Fibroblast of lung (primary cell): ENCODE results near the gene SELENOH. TPM values are rescaled to one million over a fixed set of nuclear protein-coding genes. Genes with fewer than 3 reads are reported as not detected.

Experiments used
- DNase-seq, 2 donors: peaks; one replicate each; pipeline versions ENCODE4 v3.0.0 to v3.0.0-alpha.2; 2010; ENCODE audit warnings: low read depth in 2 of 2
- H2AFZ ChIP-seq: 2 replicates; pipeline ENCODE4 v1.5.1; 2012; ENCODE audit warnings: low read length, control low read depth, inconsistent platforms
- H3K27ac ChIP-seq: 2 replicates; pipeline ENCODE4 v1.5.1; 2011; ENCODE audit warnings: low read length, control low read depth; ENCODE audit not compliant: insufficient read depth
- H3K27me3 ChIP-seq: 2 replicates; pipeline ENCODE4 v1.5.1; 2011; ENCODE audit warnings: mild to moderate bottlenecking, low read length; ENCODE audit not compliant: control insufficient read depth, insufficient read depth
- H3K36me3 ChIP-seq: 2 replicates; pipeline ENCODE4 v1.5.1; 2011; ENCODE audit warnings: low read length; ENCODE audit not compliant: control insufficient read depth, insufficient read depth
- H3K4me1 ChIP-seq: 2 replicates; pipeline ENCODE4 v1.5.1; 2011; ENCODE audit warnings: low read length; ENCODE audit not compliant: control insufficient read depth, insufficient read depth; ENCODE audit errors: extremely low read depth
- H3K4me2 ChIP-seq: 2 replicates; pipeline ENCODE4 v1.5.1; 2011; ENCODE audit warnings: low read length, control low read depth; ENCODE audit not compliant: insufficient read depth; ENCODE audit errors: extremely low read depth
- H3K4me3 ChIP-seq, 4 experiments: fragments of 200-600 bp in 1 of 4; sonication (generic) in 1 of 4; replicated peaks in 1 of 4; 2 replicates each; pipeline ENCODE4 v1.5.1; 2011 to 2016; ENCODE audit warnings: low read length in 4 of 4, low read depth in 3 of 4, mild to moderate bottlenecking in 3 of 4, control low read depth in 2 of 4, inconsistent platforms in 1 of 4, mixed read lengths in 1 of 4; ENCODE audit not compliant: insufficient read depth in 1 of 4; ENCODE audit errors: control extremely low read depth in 1 of 4
- H3K79me2 ChIP-seq: 2 replicates; pipeline ENCODE4 v1.5.1; 2012; ENCODE audit warnings: mild to moderate bottlenecking, low read length, inconsistent platforms; ENCODE audit not compliant: control insufficient read depth, insufficient read depth
- H3K9ac ChIP-seq: 2 replicates; pipeline ENCODE4 v1.5.1; 2011; ENCODE audit warnings: mild to moderate bottlenecking, low read length, control low read depth; ENCODE audit not compliant: insufficient read depth
- H3K9me3 ChIP-seq: 2 replicates; pipeline ENCODE4 v1.5.1; 2012; ENCODE audit warnings: low read depth, low read length; ENCODE audit not compliant: control insufficient read depth, insufficient read depth
- H4K20me1 ChIP-seq: 2 replicates; pipeline ENCODE4 v1.5.1; 2011; ENCODE audit warnings: low read length; ENCODE audit not compliant: control insufficient read depth, insufficient read depth; ENCODE audit errors: extremely low read depth
- CTCF ChIP-seq, 2 donors: IDR thresholded peaks in 1 of 2; conservative IDR thresholded peaks in 1 of 2; 1 replicate in 1 of 2; 2 replicates in 1 of 2; pipeline ENCODE4 v1.5.1; 2011 to 2012; ENCODE audit warnings: low read length in 2 of 2, control low read depth in 1 of 2, inconsistent platforms in 1 of 2, low read depth in 1 of 2, mild to moderate bottlenecking in 1 of 2
- EZH2 ChIP-seq: IDR thresholded peaks from 2 replicates; pipeline ENCODE4 v1.5.1; 2012; ENCODE audit warnings: low read length, control low read depth, mild to moderate bottlenecking; ENCODE audit errors: missing control alignments
- polyA plus RNA-seq, 2 donors: library from polyadenylated mRNA; depleted of rRNA in 1 of 2; stranded (reverse) in 1 of 2; unstranded in 1 of 2; fragments of >200 nt; gene quantifications; 2 replicates each; pipeline ENCODE4 v1.2.1, GENCODE V29; 2011 to 2012; ENCODE audit warnings: missing spikeins in 1 of 2
- total RNA-seq: library from RNA; depleted of rRNA; stranded (reverse); fragments of >200 nt; gene quantifications from 2 replicates; pipeline ENCODE4 v1.2.1, GENCODE V29; 2014

Gene SELENOH
- total and polyA plus RNA-seq, 2 donors (not counting 1 experiment from before 2014, with no cell fraction given): 73.3 to 99.1 TPM

GRCh38 chr11:57751176-57751575, 9.9 kb downstream of the SELENOH start:
- no peak for TF ChIP-seq EZH2
- TF ChIP-seq CTCF (conservative IDR thresholded peaks at IDR 0.05 in 1 of 2, IDR thresholded peaks at IDR 0.05 in 1 of 2; ENCODE audit: low read depth in 1 of 2, low read length in 2 of 2): no peak
- no peak overlapping the region for H2AFZ ChIP-seq
- H3K36me3 ChIP-seq: no peaks in the 10 kb centered on the region

GRCh38 chr11:57751676-57752253, 10.5 kb downstream of the SELENOH start, which contains the start of gene BTBD18:
Gene BTBD18 (minus strand): TSS chr11:57751819. CDS start chr11:57751188, 631 bp downstream.
- no peaks in the 10 kb centered on the region for H4K20me1 ChIP-seq
- H3K9me3 ChIP-seq: no peaks in the 10 kb centered on the region
- H3K27me3 ChIP-seq: no peaks in the 10 kb centered on the region
- H3K79me2 ChIP-seq: no peaks in the 10 kb centered on the region
- DNase-seq: peak; percentile 43 to 70
- H2AFZ ChIP-seq: no peak within 1 kb of the TSS
- no peak within 1 kb of the TSS for H3K4me2 ChIP-seq
- no peak within 1 kb of the TSS for H3K9ac ChIP-seq
- H3K27ac ChIP-seq: no peak within 1 kb of the TSS
- H3K4me1 ChIP-seq: no peaks in the 10 kb centered on the region
- no peaks in the 10 kb centered on the region for H3K36me3 ChIP-seq
- TF ChIP-seq CTCF (conservative IDR thresholded peaks at IDR 0.05 in 1 of 2, IDR thresholded peaks at IDR 0.05 in 1 of 2; ENCODE audit: low read depth in 1 of 2, low read length in 2 of 2) (peak; percentile 41 to 60), EZH2 (no peak)
- H3K4me3 ChIP-seq: no peak within 1 kb of the TSS

More at GRCh38 chr11:57751176-57751575, 9.9 kb downstream of the SELENOH start:
- Histone ChIP-seq H3K4me2 (no peak overlapping the region), H3K9me3 (no peaks in the 10 kb centered on the region), H3K9ac (no peak overlapping the region), H4K20me1 (no peaks in the 10 kb centered on the region), H3K27ac (no peak overlapping the region), H3K4me3 (no peak overlapping the region), H3K79me2 (no peaks in the 10 kb centered on the region), H3K4me1 (no peaks in the 10 kb centered on the region), H3K27me3 (no peaks in the 10 kb centered on the region)
- DNase-seq: no peak

- Histone ChIP-seq H3K4me1 (no peaks in the 10 kb centered on the region), H3K36me3 (no peaks in the 10 kb centered on the region), H3K79me2 (no peaks in the 10 kb centered on the region), H3K4me3 (no peak overlapping the region), H3K4me2 (no peak overlapping the region), H3K27ac (no peak overlapping the region), H3K27me3 (no peaks in the 10 kb centered on the region), H4K20me1 (no peaks in the 10 kb centered on the region), H2AFZ (no peak overlapping the region), H3K9me3 (no peaks in the 10 kb centered on the region), H3K9ac (no peak overlapping the region)
- TF ChIP-seq CTCF (conservative IDR thresholded peaks at IDR 0.05 in 1 of 2, IDR thresholded peaks at IDR 0.05 in 1 of 2; ENCODE audit: low read depth in 1 of 2, low read length in 2 of 2) (no peak), EZH2 (no peak)
- no peak for DNase-seq
Observed at GRCh38 chr11:57752954-57753353, 11.7 kb downstream of the SELENOH start.
